NT2/D1 (cell line): ENCODE measurements around the gene ZDHHC17.

Experiments used
- DNase-seq: peaks from one replicate; pipeline ENCODE4 v3.0.0-alpha.2; 2011; ENCODE audit warnings: low read depth, low spot score
- H3K27me3 ChIP-seq: 2 replicates; pipeline ENCODE4 v1.6.0; 2011; ENCODE audit warnings: mild to moderate bottlenecking; ENCODE audit not compliant: insufficient read length, insufficient read depth
- H3K36me3 ChIP-seq: 2 replicates; pipeline ENCODE4 v1.6.1; 2011; ENCODE audit warnings: mild to moderate bottlenecking, low read length, mixed read lengths; ENCODE audit not compliant: insufficient read depth, insufficient read length
- H3K4me1 ChIP-seq: 2 replicates; pipeline ENCODE4 v1.5.1; 2011; ENCODE audit not compliant: insufficient read depth, insufficient read length
- H3K4me3 ChIP-seq: 2 replicates; pipeline ENCODE4 v1.5.1; 2011; ENCODE audit warnings: low read depth; ENCODE audit not compliant: insufficient read length
- H3K9ac ChIP-seq: 2 replicates; pipeline ENCODE4 v1.6.0; 2011; ENCODE audit warnings: low read depth; ENCODE audit not compliant: insufficient read length
- H3K9me3 ChIP-seq: 2 replicates; pipeline ENCODE4 v1.5.1; 2011; ENCODE audit warnings: mild to moderate bottlenecking, low read length; ENCODE audit not compliant: insufficient read depth
- SUZ12 ChIP-seq: IDR thresholded peaks from 2 replicates; pipeline ENCODE4 v1.6.1; 2011; ENCODE audit not compliant: insufficient read length, insufficient read depth; ENCODE audit errors: extremely low read depth
- YY1 ChIP-seq: IDR thresholded peaks from 2 replicates; pipeline ENCODE4 v1.6.1; 2011; ENCODE audit not compliant: insufficient read length, insufficient read depth
- ZNF274 ChIP-seq: IDR thresholded peaks from 2 replicates; pipeline ENCODE4 v1.6.1; 2011; ENCODE audit warnings: mild to moderate bottlenecking, low read depth, low read length

The ZDHHC17 gene

GRCh38 chr12:76901628-76902380, 137.9 kb downstream of the ZDHHC17 start:
- no peaks in the 10 kb centered on the region for H3K9me3 ChIP-seq

More at GRCh38 chr12:76901628-76902380, 137.9 kb downstream of the ZDHHC17 start:
- Histone ChIP-seq H3K4me1 (no peaks in the 10 kb centered on the region), H3K27me3 (no peaks in the 10 kb centered on the region), H3K9ac (no peak overlapping the region), H3K36me3 (no peaks in the 10 kb centered on the region), H3K4me3 (no peak overlapping the region)
- TF ChIP-seq YY1 (no peak), ZNF274 (no peak), SUZ12 (no peak)
- no peak for DNase-seq
